ENCODE measurements around the gene SH3PXD2B.

DNA sequence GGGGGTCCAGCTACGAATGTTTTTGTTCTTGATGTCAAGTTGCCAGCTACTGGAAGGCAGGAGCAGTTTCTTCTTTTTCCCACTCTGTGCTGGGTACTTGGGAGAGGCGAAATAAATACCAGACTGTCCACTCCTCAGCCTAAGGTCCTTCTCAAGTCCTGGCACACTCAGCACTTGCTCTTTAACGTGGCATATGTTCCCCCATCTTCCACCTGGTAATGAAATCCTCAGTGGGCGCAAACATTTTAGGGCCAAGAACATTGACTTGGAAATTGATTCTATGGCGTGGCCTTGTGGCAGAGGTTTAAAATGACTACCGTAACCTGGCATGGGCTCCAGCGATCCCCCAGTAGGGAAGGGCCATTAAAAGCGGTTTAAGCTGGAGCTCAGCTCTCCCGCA, 119.7 kb downstream of the SH3PXD2B start:
- TF ChIP-seq, protein P1, sequence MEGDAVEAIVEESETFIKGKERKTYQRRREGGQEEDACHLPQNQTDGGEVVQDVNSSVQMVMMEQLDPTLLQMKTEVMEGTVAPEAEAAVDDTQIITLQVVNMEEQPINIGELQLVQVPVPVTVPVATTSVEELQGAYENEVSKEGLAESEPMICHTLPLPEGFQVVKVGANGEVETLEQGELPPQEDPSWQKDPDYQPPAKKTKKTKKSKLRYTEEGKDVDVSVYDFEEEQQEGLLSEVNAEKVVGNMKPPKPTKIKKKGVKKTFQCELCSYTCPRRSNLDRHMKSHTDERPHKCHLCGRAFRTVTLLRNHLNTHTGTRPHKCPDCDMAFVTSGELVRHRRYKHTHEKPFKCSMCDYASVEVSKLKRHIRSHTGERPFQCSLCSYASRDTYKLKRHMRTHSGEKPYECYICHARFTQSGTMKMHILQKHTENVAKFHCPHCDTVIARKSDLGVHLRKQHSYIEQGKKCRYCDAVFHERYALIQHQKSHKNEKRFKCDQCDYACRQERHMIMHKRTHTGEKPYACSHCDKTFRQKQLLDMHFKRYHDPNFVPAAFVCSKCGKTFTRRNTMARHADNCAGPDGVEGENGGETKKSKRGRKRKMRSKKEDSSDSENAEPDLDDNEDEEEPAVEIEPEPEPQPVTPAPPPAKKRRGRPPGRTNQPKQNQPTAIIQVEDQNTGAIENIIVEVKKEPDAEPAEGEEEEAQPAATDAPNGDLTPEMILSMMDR (IDR thresholded peaks at IDR 0.05 in 2 of 3, conservative IDR thresholded peaks at IDR 0.05 in 1 of 3; ENCODE audit: control insufficient read depth in 2 of 3, extremely low read depth in 1 of 3, insufficient read depth in 1 of 3, low read depth in 3 of 3, low read length in 3 of 3): no peak
- no peak for TF ChIP-seq SREBF2 (IDR thresholded peaks at IDR 0.05; ENCODE audit: low read length)
- TF ChIP-seq CEBPB (IDR thresholded peaks at IDR 0.05; ENCODE audit: borderline replicate concordance in 1 of 2, low read depth in 2 of 2, low read length in 2 of 2): no peak
- no peak for TF ChIP-seq TAF1 (IDR thresholded peaks at IDR 0.05; ENCODE audit: borderline replicate concordance, low read depth, low read length)
- no peak for TF ChIP-seq NRF1 (conservative IDR thresholded peaks at IDR 0.05; ENCODE audit: low read depth, low read length)
- TF ChIP-seq, protein P2, sequence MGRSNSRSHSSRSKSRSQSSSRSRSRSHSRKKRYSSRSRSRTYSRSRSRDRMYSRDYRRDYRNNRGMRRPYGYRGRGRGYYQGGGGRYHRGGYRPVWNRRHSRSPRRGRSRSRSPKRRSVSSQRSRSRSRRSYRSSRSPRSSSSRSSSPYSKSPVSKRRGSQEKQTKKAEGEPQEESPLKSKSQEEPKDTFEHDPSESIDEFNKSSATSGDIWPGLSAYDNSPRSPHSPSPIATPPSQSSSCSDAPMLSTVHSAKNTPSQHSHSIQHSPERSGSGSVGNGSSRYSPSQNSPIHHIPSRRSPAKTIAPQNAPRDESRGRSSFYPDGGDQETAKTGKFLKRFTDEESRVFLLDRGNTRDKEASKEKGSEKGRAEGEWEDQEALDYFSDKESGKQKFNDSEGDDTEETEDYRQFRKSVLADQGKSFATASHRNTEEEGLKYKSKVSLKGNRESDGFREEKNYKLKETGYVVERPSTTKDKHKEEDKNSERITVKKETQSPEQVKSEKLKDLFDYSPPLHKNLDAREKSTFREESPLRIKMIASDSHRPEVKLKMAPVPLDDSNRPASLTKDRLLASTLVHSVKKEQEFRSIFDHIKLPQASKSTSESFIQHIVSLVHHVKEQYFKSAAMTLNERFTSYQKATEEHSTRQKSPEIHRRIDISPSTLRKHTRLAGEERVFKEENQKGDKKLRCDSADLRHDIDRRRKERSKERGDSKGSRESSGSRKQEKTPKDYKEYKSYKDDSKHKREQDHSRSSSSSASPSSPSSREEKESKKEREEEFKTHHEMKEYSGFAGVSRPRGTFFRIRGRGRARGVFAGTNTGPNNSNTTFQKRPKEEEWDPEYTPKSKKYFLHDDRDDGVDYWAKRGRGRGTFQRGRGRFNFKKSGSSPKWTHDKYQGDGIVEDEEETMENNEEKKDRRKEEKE (IDR thresholded peaks at IDR 0.05): no peak
- TF ChIP-seq BRCA1 (IDR thresholded peaks at IDR 0.05; ENCODE audit: low read depth, low read length): no peak
- TF ChIP-seq, protein P3, sequence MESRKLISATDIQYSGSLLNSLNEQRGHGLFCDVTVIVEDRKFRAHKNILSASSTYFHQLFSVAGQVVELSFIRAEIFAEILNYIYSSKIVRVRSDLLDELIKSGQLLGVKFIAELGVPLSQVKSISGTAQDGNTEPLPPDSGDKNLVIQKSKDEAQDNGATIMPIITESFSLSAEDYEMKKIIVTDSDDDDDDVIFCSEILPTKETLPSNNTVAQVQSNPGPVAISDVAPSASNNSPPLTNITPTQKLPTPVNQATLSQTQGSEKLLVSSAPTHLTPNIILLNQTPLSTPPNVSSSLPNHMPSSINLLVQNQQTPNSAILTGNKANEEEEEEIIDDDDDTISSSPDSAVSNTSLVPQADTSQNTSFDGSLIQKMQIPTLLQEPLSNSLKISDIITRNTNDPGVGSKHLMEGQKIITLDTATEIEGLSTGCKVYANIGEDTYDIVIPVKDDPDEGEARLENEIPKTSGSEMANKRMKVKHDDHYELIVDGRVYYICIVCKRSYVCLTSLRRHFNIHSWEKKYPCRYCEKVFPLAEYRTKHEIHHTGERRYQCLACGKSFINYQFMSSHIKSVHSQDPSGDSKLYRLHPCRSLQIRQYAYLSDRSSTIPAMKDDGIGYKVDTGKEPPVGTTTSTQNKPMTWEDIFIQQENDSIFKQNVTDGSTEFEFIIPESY (IDR thresholded peaks at IDR 0.05): no peak
- no peak for TF ChIP-seq GABPA (IDR thresholded peaks at IDR 0.05; ENCODE audit: low read depth)
- TF ChIP-seq, protein P4, sequence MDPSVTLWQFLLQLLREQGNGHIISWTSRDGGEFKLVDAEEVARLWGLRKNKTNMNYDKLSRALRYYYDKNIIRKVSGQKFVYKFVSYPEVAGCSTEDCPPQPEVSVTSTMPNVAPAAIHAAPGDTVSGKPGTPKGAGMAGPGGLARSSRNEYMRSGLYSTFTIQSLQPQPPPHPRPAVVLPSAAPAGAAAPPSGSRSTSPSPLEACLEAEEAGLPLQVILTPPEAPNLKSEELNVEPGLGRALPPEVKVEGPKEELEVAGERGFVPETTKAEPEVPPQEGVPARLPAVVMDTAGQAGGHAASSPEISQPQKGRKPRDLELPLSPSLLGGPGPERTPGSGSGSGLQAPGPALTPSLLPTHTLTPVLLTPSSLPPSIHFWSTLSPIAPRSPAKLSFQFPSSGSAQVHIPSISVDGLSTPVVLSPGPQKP (IDR thresholded peaks at IDR 0.05; ENCODE audit: low read depth, low read length): no peak
- TF ChIP-seq SPI1 (IDR thresholded peaks at IDR 0.05; ENCODE audit: borderline replicate concordance, insufficient read depth, low read depth, low read length): no peak
- TF ChIP-seq POLR2A (IDR thresholded peaks at IDR 0.05; ENCODE audit: low read depth, low read length): no peak

Measured in GM12878 (cell line).